ENCODE measurements around the gene BMAL1. TPM values are rescaled to one million over a fixed set of nuclear protein-coding genes. Genes with fewer than 3 reads are reported as not detected.

BMAL1 gene
- total and polyA plus RNA-seq, 2 of the 8 experiments (the other 6 are each of a cell fraction or from before 2014, with no cell fraction given) = 6.8 to 6.9 TPM

GRCh38 chr11:13317293-13318080, 39.9 kb downstream of the BMAL1 start:
- H2BK12ac ChIP-seq (ENCODE audit: low read depth, low read length) = no peak overlapping the region
- CTCF ChIA-PET (ENCODE audit: partially characterized antibody) = interaction anchor here (0.6 to 2.5 kb wide), 6 partner anchors 15 to 156 kb away, joined by 3 to 11 read pairs (median 3); no protein-coding TSS in a partner anchor
- H2AFZ ChIP-seq (ENCODE audit: low read length) = no peak overlapping the region
- H3K27me3 ChIP-seq (replicated peaks in 1 of 4; ENCODE audit: control insufficient read depth in 3 of 4, extremely low read depth in 1 of 4, insufficient read depth in 3 of 4, low read length in 3 of 4) = no peaks in the 10 kb centered on the region
- no peaks in the 10 kb centered on the region for H4K20me1 ChIP-seq (replicated peaks in 1 of 2; ENCODE audit: control insufficient read depth in 1 of 2, insufficient read depth in 2 of 2, low read length in 2 of 2)
- no peak overlapping the region for H4K8ac ChIP-seq (ENCODE audit: extremely low read depth, insufficient read depth, low read length)
- no peak overlapping the region for H2AK5ac ChIP-seq (ENCODE audit: low read depth, low read length)
- H3K18ac ChIP-seq (ENCODE audit: extremely low read depth, low read length) = no peak overlapping the region
- H3K4ac ChIP-seq (replicated peaks; ENCODE audit: insufficient read length, low read depth, low read length) = no peak overlapping the region
- no peaks in the 10 kb centered on the region for H3K79me2 ChIP-seq (ENCODE audit: control insufficient read depth in 1 of 2, insufficient read depth in 2 of 2, low read length in 2 of 2)
- H3K4me3 ChIP-seq (ENCODE audit: extremely low read depth in 1 of 4, insufficient read depth in 2 of 4, low read depth in 3 of 4, low read length in 4 of 4) = no peak overlapping the region
- no peak overlapping the region for H2BK20ac ChIP-seq (ENCODE audit: low read length)
- no peak overlapping the region for H2BK120ac ChIP-seq (replicated peaks; ENCODE audit: low read depth, low read length)
- H3K23me2 ChIP-seq (ENCODE audit: low read depth, low read length) = no peaks in the 10 kb centered on the region
- no peaks in the 10 kb centered on the region; the same call in 1 of the 2 replicates for H3K79me1 ChIP-seq (ENCODE audit: low read depth, low read length)
- no peak overlapping the region for H2BK5ac ChIP-seq (ENCODE audit: low read depth, low read length)
- DNase-seq (ENCODE audit: low read depth in 1 of 2, low spot score in 2 of 2) = no peak
- H3K4me2 ChIP-seq (ENCODE audit: insufficient read depth in 1 of 2, low read depth in 2 of 2, low read length in 2 of 2) = no peak overlapping the region
- no peak overlapping the region for H2BK15ac ChIP-seq (ENCODE audit: low read length)
- no peak overlapping the region for H4K91ac ChIP-seq (replicated peaks; ENCODE audit: insufficient read length, low read length)
- no peak overlapping the region for H4K5ac ChIP-seq (ENCODE audit: insufficient read length, low read depth, low read length)
- no peak overlapping the region for H3K56ac ChIP-seq (replicated peaks; ENCODE audit: insufficient read length, low read depth, low read length)
- FAIRE-seq = no peak
- H3K27ac ChIP-seq (ENCODE audit: low read depth, low read length) = no peak overlapping the region
- whole genome bisulfite sequencing, 2 experiments (ENCODE audit: extremely low coverage in 1 of 2, insufficient coverage in 1 of 2, insufficient read length in 1 of 2, insufficient replicate concordance in 2 of 2, low coverage in 1 of 2, low lambda C conversion rate in 2 of 2, missing lambda C conversion rate in 1 of 2) = 91% methylated on average over 4 of the region's 4 CpGs; no CpG with 5 or more reads in 1 of the 2 experiments
- peaks cover 0 to 11% (median 4%) of the 10 kb centered on the region in 4 experiments; a peak in 5 of 7 replicates for H3K4me1 ChIP-seq (replicated peaks in 1 of 4; ENCODE audit: control insufficient read depth in 3 of 4, insufficient read depth in 4 of 4, low read length in 3 of 4)
- no peak overlapping the region for H3K9ac ChIP-seq (replicated peaks in 1 of 4; ENCODE audit: extremely low read depth in 1 of 4, low read depth in 3 of 4, low read length in 3 of 4)
- no peak overlapping the region for H3K23ac ChIP-seq (ENCODE audit: insufficient read length)
- TF ChIP-seq NANOG (IDR thresholded peaks at IDR 0.05; ENCODE audit: insufficient read depth, low read depth, low read length, poor library complexity, severe bottlenecking) = no peak
- no peak for TF ChIP-seq HDAC2 (IDR thresholded peaks at IDR 0.05; ENCODE audit: borderline replicate concordance in 1 of 2, low read depth in 2 of 2, low read length in 2 of 2)
- no peak for TF ChIP-seq SP4 (IDR thresholded peaks at IDR 0.05; ENCODE audit: low read length)
- no peak for TF ChIP-seq EGR1 (IDR thresholded peaks at IDR 0.05; ENCODE audit: borderline replicate concordance, low read depth, low read length)
- TF ChIP-seq RNF2 (IDR thresholded peaks at IDR 0.05; ENCODE audit: borderline replicate concordance, low read depth, low read length, missing control alignments, poor library complexity, severe bottlenecking) = no peak
- no peak for TF ChIP-seq TAF1 (IDR thresholded peaks at IDR 0.05; ENCODE audit: low read depth, low read length)
- no peak for TF ChIP-seq MAFK (IDR thresholded peaks at IDR 0.05; ENCODE audit: low read depth, low read length)
- TF ChIP-seq RFX5 (IDR thresholded peaks at IDR 0.05; ENCODE audit: borderline replicate concordance, low read depth, low read length) = no peak
- POLR2A ChIA-PET (ENCODE audit: partially characterized antibody) = no interaction called here
- no peaks in the 10 kb centered on the region for H3K36me3 ChIP-seq (ENCODE audit: control insufficient read depth in 2 of 4, insufficient read depth in 4 of 4, low read length in 3 of 4)
- H3K9me3 ChIP-seq (ENCODE audit: insufficient read depth in 2 of 2, low read depth in 1 of 2, low read length in 1 of 2) = no peaks in the 10 kb centered on the region
- no peak overlapping the region for H3K14ac ChIP-seq (ENCODE audit: insufficient read length)

All from H1 (cell line).